Mammary epithelial cell (primary cell): ENCODE data around the gene UNC5A.

ENCODE experiments used
- EZH2 ChIP-seq: IDR thresholded peaks from 2 replicates; pipeline ENCODE4 v1.6.1; 2012; ENCODE audit warnings: low read length, inconsistent platforms, borderline replicate concordance
- TF ChIP-seq, protein P1 (sequence below), 2 donors: IDR thresholded peaks in 1 of 2; conservative IDR thresholded peaks in 1 of 2; 2 replicates each; pipeline ENCODE4 v1.5.1; 2011 to 2012; ENCODE audit warnings: inconsistent platforms in 2 of 2, low read length in 2 of 2, mild to moderate bottlenecking in 2 of 2, control low read depth in 1 of 2, low read depth in 1 of 2; ENCODE audit not compliant: insufficient read depth in 1 of 2; ENCODE audit errors: extremely low read depth in 1 of 2

DNA sequence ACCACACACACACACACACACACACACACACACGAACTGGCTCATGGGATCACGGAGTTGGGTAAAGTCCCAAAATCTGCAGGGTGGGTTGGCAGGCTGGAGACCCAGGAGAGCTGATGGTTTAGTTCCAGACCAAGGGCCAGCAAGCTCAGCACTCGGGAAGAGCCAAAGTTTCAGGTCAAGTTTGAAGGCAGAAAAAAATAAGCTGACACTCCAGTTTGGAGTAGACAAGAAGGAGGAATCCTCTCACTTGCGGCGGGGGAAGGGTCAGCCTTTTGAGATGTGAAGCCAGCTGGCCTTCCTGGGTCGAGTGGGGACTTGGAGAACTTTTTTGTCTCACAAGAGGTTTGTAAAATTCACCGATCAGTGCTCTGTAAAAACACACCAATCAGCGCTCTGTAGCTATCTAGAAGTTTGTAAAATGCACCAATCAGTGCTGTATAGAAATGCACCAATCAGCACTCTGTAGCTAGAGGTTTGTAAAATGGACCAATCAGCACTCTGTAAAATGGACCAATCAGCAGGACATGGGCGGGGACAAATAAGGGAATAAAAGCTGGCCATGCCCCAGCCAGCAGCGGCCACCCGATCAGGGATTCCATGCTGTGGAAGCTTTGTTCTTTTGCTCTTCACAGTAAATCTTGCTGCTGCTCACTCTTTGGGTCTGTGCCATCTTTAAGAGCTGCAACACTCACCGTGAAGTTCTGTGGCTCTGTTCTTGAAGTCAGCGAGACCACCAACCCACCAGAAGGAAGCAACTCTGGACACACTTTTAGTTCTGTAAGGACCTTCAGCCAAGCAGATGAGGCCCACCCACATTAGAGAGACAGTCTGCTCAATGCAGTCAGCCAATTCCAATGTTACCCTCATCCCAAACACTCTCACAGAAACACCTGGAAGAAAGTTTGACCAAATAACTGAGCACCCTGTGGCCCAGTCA, 37.8 kb upstream of the UNC5A start:
- TF ChIP-seq, protein P1, sequence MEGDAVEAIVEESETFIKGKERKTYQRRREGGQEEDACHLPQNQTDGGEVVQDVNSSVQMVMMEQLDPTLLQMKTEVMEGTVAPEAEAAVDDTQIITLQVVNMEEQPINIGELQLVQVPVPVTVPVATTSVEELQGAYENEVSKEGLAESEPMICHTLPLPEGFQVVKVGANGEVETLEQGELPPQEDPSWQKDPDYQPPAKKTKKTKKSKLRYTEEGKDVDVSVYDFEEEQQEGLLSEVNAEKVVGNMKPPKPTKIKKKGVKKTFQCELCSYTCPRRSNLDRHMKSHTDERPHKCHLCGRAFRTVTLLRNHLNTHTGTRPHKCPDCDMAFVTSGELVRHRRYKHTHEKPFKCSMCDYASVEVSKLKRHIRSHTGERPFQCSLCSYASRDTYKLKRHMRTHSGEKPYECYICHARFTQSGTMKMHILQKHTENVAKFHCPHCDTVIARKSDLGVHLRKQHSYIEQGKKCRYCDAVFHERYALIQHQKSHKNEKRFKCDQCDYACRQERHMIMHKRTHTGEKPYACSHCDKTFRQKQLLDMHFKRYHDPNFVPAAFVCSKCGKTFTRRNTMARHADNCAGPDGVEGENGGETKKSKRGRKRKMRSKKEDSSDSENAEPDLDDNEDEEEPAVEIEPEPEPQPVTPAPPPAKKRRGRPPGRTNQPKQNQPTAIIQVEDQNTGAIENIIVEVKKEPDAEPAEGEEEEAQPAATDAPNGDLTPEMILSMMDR (conservative IDR thresholded peaks at IDR 0.05 in 1 of 2, IDR thresholded peaks at IDR 0.05 in 1 of 2; ENCODE audit: extremely low read depth in 1 of 2, insufficient read depth in 1 of 2, low read depth in 1 of 2, low read length in 2 of 2) = no peak
- no peak for TF ChIP-seq EZH2
